Measurements from ENCODE around the gene TFDP1. TPM values are rescaled to one million over a fixed set of nuclear protein-coding genes. Genes with fewer than 3 reads are reported as not detected.

TFDP1 gene
- total and polyA plus RNA-seq, 3 donors from 2014 or later: 72.4 to 135 (median 73.1) TPM

GRCh38 chr13:113644800-113645199, 60.2 kb downstream of the TFDP1 start:
- no peak overlapping the region for H3K27ac ChIP-seq
- WGBS, 2 donors: 94 to 100% methylated on average over 1 of the region's 1 CpG

GRCh38 chr13:113645329-113645728, 60.8 kb downstream of the TFDP1 start:
- TF ChIP-seq CTCF (IDR thresholded peaks at IDR 0.05): no peak
- TF ChIP-seq POLR2A (IDR thresholded peaks at IDR 0.05): no peak
- H3K27ac ChIP-seq: no peak overlapping the region
- no peak for DNase-seq
- H3K4me1 ChIP-seq: peaks cover 6% of the 10 kb centered on the region
- WGBS, 2 donors: 94 to 98% methylated on average over 9 of the region's 9 CpGs
- no peaks in the 10 kb centered on the region for H3K36me3 ChIP-seq (ENCODE audit: low read depth, missing control alignments)
- no peak overlapping the region for H3K4me3 ChIP-seq
- no peaks in the 10 kb centered on the region for H3K27me3 ChIP-seq
- H3K9me3 ChIP-seq: no peaks in the 10 kb centered on the region
- intact Hi-C loops (cut with DNase I; ENCODE audit: low total_unique reads): no loop called here

More at GRCh38 chr13:113644800-113645199, 60.2 kb downstream of the TFDP1 start:
- TF ChIP-seq POLR2A (IDR thresholded peaks at IDR 0.05): no peak
- TF ChIP-seq CTCF (IDR thresholded peaks at IDR 0.05): no peak
- no peaks in the 10 kb centered on the region for H3K36me3 ChIP-seq (ENCODE audit: low read depth, missing control alignments)
- no peak for DNase-seq
- H3K4me3 ChIP-seq: no peak overlapping the region
- no peaks in the 10 kb centered on the region for H3K27me3 ChIP-seq
- intact Hi-C loops (cut with DNase I; ENCODE audit: low total_unique reads): no loop called here
- H3K9me3 ChIP-seq: no peaks in the 10 kb centered on the region
- peaks cover 6% of the 10 kb centered on the region for H3K4me1 ChIP-seq

GRCh38 chr13:113646376-113646775, 61.8 kb downstream of the TFDP1 start:
- TF ChIP-seq POLR2A (IDR thresholded peaks at IDR 0.05) (no peak), CTCF (IDR thresholded peaks at IDR 0.05) (no peak)
- no peak for DNase-seq
- Histone ChIP-seq H3K9me3 (no peaks in the 10 kb centered on the region), H3K27ac (no peak overlapping the region), H3K27me3 (no peaks in the 10 kb centered on the region), H3K4me1 (peaks cover 6% of the 10 kb centered on the region), H3K4me3 (no peak overlapping the region), H3K36me3 (ENCODE audit: low read depth, missing control alignments) (no peaks in the 10 kb centered on the region)
- intact Hi-C loops (cut with DNase I; ENCODE audit: low total_unique reads): no loop called here
- 77 to 79% methylated on average over 11 of the region's 11 CpGs for WGBS, 2 donors

GRCh38 chr13:113646921-113647340, 62.4 kb downstream of the TFDP1 start:
- no peaks in the 10 kb centered on the region for H3K27me3 ChIP-seq
- no peak overlapping the region for H3K4me3 ChIP-seq
- WGBS, 2 donors: 79% methylated on average over 10 of the region's 10 CpGs
- DNase-seq: no peak
- H3K27ac ChIP-seq: peak overlapping the region; percentile 14 to 43
- TF ChIP-seq POLR2A (IDR thresholded peaks at IDR 0.05) (no peak), CTCF (IDR thresholded peaks at IDR 0.05) (no peak)
- H3K4me1 ChIP-seq: peaks cover 6% of the 10 kb centered on the region
- intact Hi-C loops (cut with DNase I; ENCODE audit: low total_unique reads): no loop called here
- no peaks in the 10 kb centered on the region for H3K9me3 ChIP-seq
- no peaks in the 10 kb centered on the region for H3K36me3 ChIP-seq (ENCODE audit: low read depth, missing control alignments)
